CD4-positive, alpha-beta T cell treated with Interleukin-12 subunit alpha and Interleukin-12 subunit beta, for 1 hour (primary cell): Measurements from ENCODE around the gene SLC10A4.
"Not testable (repeated sequence)": the region's sequence is repeated elsewhere in the genome, so short reads cannot be mapped to it uniquely, and the experiment has no call there.

ENCODE experiments used
- DNase-seq: peaks from one replicate; pipeline ENCODE4 v3.0.0-alpha.2; 2020

SLC10A4 gene, protein sequence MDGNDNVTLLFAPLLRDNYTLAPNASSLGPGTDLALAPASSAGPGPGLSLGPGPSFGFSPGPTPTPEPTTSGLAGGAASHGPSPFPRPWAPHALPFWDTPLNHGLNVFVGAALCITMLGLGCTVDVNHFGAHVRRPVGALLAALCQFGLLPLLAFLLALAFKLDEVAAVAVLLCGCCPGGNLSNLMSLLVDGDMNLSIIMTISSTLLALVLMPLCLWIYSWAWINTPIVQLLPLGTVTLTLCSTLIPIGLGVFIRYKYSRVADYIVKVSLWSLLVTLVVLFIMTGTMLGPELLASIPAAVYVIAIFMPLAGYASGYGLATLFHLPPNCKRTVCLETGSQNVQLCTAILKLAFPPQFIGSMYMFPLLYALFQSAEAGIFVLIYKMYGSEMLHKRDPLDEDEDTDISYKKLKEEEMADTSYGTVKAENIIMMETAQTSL

DNA sequence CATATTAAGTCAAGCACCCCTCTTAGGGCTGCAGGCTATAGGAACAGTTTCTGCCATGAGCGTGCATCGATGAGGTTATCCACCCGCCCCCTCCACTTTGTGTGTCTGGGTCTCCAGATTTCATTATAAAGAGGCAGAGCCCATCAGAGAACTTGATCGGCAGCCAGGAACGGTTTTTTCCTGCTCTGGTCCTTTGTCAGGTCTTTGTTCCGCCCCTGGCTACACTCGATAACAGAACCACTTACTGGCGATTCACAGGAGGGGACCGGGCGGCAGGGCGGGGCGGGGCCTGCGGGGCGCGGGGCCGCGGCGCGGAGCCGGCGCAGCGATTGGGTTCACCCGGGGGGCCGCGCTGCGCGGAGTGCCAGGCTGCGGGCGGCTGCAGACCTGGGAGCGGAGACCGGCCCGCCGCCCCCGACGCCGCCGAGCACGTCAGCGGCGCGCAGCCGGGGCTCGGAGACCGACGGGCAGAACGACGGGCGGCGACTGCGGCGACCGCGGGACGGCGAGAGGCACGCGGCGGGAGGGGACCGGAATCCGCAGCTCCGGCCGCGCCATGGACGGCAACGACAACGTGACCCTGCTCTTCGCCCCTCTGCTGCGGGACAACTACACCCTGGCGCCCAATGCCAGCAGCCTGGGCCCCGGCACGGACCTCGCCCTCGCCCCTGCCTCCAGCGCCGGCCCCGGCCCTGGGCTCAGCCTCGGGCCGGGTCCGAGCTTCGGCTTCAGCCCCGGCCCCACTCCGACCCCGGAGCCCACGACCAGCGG is at the start of gene SLC10A4:
Gene SLC10A4, plus strand, starts transcription at position 338 of the 771 bp plus-strand sequence. Its CDS starts 219 bp downstream, at position 557.
- DNase-seq = no peak

DNA sequence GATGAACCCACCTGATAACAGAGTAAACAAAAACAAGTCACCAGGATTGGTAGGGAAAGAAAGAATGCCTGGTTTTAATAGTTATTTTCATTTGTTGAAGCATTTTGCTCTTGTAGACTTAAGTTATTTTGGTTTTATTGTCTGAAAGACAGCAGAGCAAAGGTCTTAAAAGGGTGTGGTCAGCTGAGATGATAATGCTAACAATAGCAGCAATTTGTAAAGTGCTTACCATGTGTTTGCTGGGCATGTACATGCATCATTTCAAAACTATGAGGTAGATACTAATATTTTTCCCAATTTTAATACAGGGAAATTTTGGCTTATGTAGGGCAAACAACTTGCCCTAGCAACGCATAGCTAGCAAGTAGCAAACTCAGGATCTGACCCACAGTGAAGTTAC is 46.8 kb upstream of the SLC10A4 start:
- no peak for DNase-seq

DNA sequence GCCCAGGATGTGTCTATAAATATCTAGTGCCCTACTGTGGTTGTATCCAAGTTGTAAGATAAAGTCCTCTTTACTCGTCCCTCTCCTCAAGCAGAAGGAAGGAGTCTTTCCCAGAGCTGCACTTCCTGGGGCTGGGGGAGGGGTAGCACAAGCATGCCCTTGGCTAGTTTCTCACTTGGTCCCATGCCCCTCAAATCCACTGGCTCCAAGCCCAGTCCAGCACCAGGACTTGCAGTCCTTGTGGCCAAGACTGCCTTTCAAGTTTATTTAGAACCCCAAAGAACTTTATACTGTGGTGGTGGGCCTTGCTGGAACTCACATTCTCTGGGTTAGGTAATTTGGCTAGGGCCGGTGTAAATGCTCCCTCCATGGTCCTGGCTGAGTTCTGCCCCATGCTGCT is 43.2 kb upstream of the SLC10A4 start:
- DNase-seq = no peak

DNA sequence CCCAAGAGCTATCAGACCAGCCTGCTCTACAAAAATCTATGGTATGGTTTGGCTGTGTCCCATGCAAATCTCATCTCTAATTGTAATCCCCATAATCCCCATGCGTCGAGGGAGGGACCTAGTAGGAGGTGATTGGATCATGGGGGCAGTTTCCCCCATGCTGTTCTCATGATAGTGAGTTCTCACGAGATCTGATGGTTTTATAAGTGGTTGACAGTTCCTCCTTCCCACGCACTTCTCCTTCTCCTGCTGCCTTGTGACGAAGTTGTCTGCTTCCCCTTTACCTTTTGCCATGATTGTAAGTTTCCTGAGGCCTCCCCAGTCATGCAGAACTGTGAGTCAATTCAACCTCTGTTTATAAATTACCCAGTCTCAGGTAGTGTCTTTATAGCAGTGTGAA is 42.2 kb upstream of the SLC10A4 start:
- DNase-seq = not testable (repeated sequence)

DNA sequence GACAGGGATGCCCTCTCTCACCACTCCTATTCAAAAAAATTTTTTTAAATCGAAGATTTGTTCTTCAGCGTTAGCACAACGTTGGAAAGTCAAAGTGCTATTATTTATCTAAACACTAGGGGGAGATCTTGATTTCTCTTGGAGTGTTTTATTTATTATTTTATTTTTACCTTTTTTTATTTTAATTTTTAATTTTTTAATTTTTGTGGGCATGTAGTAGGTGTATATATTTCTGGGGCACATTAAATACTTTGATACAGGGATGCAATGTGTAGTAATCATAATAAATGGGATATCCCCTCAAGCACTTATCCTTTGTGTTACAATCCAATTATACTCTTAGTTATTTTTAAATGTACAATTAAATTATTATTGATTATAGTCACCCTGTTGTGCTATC is 37.4 kb upstream of the SLC10A4 start:
- peak; percentile 21 for DNase-seq

DNA sequence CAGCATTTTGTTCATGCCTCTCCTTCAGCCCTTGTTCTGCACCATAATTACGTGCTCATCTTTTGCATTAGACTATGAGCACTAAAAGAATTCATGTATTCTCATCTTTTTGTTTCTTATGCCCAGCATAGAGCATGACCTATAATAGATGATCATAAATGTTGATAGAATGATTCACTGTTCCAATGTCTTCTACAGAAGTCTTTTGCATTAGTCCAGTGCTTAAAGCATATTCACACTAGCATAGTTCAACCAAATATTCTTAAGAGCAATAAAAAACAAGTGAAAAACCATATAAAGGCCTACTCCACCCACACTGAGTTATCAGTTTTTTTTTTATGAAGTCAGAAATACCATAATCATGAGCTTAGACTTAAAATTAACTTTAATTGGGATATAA is 36.5 kb upstream of the SLC10A4 start:
- no peak for DNase-seq

DNA sequence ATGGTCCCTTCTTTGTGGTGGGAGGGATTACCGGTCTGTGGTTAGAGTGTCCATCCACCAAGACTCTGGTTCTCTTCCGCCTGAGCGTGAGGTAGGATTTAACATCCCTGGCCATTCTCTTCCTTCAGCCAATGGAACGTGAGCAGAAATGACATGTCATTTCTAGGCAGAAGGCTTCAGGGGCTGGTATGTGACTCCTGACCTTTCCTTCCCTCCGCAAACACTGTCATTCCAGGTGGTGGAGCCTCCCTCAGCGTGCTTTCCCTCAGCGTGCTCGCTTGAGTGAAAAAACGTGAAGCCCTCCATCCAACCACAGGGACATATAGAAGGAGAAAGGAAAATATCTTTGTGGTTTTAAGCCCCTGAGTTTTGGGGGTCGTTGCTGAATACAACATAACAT is 34.0 kb upstream of the SLC10A4 start:
- no peak for DNase-seq

DNA sequence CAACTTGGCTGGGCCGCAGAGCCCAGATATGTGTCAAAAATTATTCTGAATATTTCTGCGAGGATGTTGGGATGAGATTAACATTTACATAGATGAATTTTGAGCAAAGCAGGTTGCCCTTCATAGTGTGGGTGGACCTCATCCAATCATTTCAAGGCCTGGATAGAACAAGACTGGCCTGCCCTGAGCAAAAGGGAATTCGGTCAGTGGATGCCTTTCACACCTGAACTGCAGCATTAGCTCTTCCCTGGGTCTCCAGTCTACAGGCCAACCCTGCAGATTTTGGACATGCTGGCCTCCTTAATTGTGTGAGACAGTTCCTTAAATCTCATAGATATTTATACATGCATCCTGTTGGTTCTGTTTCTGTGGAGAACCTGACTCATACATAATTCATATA is 32.4 kb upstream of the SLC10A4 start:
- no peak for DNase-seq

DNA sequence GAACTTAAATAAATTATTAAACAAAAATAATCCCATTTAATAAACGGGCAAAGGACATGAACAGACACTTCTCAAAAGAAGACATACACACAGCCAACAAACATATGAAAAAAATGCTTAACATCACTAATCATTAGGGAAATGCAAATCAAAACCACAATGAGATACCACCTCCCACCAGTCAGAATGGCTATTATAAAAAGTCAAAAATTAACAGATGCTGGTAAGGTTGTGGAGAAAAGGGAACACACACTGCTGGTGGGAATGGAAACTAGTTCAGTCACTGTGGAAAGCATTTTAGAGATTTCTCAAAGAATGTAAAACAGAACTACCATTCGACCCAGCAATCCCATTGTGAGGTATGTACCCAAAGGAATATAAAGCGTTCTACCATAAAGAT is 31.5 kb upstream of the SLC10A4 start:
- not testable (repeated sequence) for DNase-seq

DNA sequence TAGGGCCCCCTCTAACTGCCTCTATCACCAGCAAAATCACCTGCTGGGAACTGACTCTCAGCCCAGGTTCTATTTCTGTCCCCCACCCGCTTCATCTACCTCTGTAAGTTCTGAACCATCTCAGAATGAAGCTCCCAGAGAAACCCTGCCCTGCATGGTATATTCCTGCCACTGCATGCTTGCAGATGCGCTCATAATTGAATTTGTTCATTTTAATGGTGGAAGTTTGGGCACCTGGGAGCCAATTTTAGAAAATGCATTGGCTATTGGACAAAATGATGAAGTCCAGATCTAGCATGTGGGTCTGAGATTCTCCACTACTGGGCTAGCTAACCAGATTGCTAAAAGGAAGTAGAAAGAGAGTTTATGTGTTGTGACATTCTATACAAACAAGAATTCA is 28.6 kb upstream of the SLC10A4 start:
- DNase-seq = no peak

DNA sequence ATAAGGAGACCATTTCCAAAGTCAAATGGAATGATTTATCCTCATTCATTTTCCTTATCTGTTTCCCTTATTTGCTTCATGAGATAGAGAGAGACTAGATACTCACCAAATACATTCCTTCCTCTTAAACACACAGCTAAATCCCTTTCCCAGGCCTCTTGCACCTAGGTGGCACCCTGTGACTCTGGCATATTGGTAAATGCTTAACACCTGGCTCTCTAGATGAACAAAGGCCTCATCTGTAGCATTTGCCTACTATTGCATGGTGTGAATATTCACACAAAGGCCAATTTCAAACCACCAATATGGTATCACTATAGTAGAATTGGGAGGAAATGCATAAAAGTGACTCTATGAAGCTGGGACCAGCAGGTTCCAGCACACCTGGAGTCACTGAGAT is 22.1 kb upstream of the SLC10A4 start:
- DNase-seq = no peak

DNA sequence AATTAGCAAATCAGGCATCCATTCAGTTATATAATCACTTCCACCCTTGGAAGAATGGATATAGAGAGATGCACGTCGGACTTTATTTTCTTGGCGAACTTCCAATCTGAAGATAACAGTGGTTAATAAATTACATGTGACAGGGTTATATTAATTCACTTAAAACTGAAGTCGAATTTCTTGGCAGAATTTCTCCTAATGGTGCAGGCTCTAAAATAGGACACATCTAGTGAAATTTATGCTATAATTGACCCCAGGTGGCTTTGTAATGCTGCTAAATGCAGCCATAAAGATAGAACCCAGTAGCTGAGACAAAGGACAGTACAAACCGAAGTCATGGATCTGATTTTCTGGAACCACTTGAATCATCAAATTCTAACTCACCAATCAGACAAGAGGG is 20.8 kb upstream of the SLC10A4 start:
- no peak for DNase-seq

DNA sequence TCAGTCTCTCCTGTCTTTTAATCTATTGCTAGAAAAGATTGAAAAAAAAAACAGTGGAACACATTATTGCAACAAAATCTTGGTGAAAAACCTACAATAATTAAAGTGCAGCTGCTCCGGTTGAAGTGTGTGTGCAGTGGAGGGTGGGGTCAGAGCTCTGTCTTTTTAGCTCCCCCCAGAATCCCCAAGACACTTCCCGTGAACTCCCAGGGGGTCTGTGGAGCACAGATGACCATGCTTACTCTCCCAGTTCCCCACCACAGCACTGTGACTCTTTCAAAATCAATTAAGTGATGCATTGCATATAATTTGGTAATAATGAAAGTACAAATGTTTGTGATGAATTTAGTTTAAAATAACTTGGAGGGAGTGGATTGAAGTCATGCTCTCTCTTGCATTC is 15.7 kb upstream of the SLC10A4 start:
- no peak for DNase-seq

DNA sequence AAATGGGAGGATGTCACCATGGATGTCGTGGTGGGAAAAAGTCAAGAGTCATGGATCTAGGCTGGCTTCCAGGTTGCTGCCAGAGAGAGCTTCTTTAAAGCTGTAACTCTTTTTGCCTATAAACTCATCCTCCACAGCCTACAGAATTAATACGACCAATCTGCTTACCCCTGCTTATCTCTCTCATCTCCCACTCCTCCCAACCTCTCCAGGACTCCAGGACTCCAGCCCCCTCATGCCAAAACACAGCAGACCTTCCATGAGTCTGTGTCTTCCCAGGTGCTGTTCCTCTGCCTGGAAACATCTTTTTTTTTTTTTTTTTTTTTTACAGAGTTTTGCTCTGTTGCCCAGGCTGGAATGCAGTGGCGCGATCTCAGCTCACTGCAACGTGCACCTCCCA is 15.3 kb upstream of the SLC10A4 start:
- DNase-seq = no peak

DNA sequence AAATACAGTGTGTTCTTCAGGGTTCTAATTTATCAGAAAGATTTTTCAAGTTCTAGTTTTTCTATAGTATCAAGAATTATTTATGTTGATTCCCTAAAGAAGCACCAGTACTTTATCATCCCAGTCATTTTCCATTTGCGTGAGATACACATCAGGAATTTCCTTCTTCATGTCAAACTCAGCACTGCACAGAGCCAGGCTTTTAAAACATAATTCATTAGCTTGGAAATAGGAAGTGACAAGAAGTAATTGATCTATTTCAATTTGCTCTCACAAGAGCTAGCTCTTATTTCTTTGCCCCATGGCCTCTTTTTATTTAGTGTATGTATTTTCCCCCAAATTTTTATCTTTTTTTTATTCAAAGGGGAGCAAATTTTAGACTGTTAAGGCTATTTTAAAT is 13.0 kb upstream of the SLC10A4 start:
- no peak for DNase-seq

DNA sequence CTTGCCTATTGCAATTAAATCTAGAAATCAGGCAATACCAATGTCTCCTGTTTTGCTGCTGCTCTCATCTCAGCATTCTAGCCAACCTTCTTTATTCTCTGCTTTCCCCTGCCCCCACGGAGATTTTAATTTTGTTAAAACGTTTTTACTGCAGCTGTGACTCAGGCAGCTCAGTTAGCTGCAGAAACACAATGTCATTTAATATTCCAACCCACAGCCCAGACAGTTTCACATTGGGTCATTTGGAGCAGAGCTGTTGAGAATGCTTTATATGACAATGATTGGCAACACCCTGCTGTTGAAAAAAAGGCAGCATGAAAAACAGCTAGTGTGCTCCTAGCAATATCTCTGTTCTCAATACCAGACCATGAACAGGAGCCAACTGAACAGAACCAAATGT is 12.6 kb upstream of the SLC10A4 start:
- no peak for DNase-seq

DNA sequence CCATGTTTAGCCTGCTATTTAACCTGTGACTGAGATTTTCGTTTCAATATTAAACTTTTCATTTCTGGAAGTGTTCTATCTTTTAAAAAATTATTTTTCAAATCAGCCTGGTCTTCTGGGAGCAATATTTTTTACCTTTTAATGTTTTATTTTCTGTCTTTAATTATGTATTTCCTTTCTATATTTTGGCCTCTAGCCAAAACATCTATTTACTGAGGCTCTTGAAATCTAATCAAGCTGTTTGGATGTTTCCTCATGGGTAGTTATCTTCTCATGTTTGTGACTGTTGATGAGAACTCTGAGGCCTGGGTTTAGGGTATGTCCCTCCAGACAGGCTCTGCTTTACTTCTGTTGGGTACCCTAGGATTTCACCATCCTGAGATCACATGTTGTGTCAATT is 10.3 kb upstream of the SLC10A4 start:
- DNase-seq = no peak

DNA sequence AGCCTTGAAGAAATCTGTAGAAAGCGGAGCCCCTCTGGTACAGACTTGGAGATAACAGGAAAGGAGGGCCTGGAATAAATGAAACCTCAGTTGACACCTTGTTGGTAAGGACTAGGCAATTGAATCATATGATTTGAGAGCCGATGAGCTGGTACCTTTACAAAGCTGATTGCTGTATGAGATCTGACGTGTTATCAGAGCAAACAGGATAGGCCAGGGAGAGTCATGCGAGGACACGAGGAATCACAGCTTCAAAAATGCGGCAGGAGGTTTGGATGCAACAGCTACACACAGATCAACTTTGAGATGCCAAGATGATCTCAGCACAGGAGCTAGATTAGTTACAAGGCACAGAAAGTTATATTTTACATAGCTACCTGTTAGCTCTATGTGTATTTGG is 7.4 kb upstream of the SLC10A4 start:
- DNase-seq = no peak

DNA sequence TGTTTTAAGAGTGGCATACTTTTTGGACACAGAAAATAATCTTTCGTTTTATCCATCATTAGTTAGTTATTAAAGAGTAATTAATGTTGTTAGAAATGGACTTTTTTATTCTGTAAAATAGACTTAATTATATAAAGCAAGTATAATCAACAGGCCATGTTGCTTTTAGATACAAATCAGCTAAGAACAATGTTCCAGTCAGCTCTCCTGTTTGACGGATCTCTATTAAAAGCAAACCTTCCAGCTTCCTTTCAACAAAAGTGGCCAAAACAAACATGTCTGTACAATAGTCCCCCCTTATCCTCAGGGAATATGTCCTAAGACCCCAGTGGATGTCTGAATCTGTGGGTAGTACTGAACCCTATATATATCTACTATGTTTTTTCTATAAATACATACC is 4.9 kb upstream of the SLC10A4 start:
- no peak for DNase-seq

DNA sequence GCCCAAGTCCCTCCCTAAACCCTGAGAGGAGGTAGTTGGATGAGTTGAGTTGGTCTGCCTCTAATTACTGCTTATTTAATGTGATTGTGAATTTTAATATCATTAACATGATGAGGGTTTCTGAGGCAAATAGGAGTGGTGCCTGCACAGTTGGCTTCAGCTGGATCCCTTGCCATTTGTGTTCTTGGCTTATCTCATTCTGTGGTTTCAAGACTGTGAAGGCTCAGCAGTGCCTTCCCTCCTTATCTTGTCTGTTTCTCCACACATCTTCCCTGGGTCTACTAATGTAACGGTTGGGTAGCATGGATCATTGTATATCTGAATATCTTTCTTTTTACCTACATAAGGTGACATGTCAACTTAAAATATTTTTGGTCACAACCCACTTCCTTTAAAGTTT is 1.6 kb upstream of the SLC10A4 start:
- no peak for DNase-seq

DNA sequence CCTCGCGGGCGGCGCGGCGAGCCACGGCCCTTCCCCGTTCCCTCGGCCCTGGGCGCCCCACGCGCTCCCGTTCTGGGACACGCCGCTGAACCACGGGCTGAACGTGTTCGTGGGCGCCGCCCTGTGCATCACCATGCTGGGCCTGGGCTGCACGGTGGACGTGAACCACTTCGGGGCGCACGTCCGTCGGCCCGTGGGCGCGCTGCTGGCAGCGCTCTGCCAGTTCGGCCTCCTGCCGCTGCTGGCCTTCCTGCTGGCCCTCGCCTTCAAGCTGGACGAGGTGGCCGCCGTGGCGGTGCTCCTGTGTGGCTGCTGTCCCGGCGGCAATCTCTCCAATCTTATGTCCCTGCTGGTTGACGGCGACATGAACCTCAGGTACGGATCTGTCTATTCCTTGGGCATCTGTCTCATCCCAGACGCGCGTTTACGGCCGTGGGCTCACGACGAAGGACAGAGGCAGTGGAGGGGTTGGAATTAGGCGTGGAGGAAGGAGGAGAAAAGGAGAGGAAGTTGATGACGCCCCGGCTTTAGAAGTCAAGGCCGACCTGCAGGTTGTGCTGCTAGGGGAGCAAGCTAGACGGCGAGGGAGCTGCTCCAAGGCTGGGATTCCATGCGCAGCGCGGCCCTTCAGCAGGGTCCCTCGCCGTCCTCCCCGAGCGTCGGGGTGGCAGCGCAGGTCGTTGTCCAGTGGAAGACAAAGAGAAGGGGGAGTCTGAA is 792 bp downstream of the SLC10A4 start:
- no peak for DNase-seq

DNA sequence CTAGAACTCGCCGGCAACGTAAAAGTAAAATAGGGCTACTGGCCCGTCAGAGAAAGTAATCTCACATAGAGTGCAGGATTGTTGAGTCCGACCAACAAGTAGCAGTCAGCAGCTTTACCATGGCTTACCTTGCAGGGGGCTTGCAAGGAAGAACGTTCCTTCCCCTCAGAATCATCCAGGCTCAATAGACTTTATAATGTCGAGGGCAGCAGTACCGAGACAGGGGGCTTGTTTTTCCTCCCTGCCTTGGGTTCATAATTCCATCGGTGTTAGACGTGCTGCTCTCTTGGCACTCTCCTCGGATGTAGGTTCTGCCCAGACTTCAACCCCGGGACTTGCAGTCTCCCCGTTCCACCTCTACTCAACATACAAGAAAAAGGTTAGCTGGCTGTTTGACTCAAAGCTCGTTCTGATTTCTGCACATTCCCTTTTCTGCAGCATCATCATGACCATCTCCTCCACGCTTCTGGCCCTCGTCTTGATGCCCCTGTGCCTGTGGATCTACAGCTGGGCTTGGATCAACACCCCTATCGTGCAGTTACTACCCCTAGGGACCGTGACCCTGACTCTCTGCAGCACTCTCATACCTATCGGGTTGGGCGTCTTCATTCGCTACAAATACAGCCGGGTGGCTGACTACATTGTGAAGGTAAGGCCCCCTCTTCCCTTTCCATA is 1.5 kb downstream of the SLC10A4 start:
- no peak for DNase-seq

DNA sequence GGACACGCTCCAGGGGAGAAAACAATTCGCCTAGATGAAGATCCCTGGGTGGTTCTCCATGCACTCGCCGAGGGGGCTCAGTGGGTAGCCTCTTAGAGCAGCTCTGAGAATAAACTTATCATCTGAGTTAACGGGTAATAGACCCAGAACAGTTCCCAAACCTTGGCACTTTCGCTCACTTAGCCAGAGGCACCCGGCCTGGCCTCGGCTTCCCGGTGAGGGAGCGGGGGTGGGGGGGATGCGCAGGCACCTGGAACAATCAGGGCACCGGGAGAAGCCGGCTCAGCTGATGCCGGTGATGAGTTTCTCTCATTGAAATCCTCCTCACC is 6.5 kb downstream of the SLC10A4 start:
- no peak for DNase-seq
